Breast epithelium (tissue), 4 donors: ENCODE results near the gene SPN. TPM values are rescaled to one million over a fixed set of nuclear protein-coding genes. Genes with fewer than 3 reads are reported as not detected.

Experiments used
- DNase-seq, 2 donors: peaks; one replicate each; pipeline ENCODE4 v3.0.0-alpha.2; 2019; ENCODE audit warnings: low spot score in 2 of 2
- H3K27ac ChIP-seq, 2 donors: fragments of 200-600 bp; sonication (generic) in 1 of 2; one replicate each; pipeline ENCODE4 v1.5.1; 2016 to 2019; ENCODE audit warnings: mild to moderate bottlenecking in 1 of 2
- H3K27me3 ChIP-seq, 2 donors: fragments of 200-600 bp; sonication (generic) in 1 of 2; one replicate each; pipeline versions ENCODE4 v1.5.1 to v1.6.0; 2017 to 2019; ENCODE audit warnings: control low read depth in 1 of 2, mild to moderate bottlenecking in 1 of 2
- H3K36me3 ChIP-seq: fragments of 200-600 bp; one replicate; pipeline ENCODE4 v1.5.1; 2019
- H3K4me1 ChIP-seq, 2 donors: fragments of 200-600 bp; sonication (generic); one replicate each; pipeline ENCODE4 v1.5.1; 2016 to 2019; ENCODE audit warnings: control low read depth in 1 of 2
- H3K4me3 ChIP-seq, 3 donors: fragments of 200-600 bp; sonication (generic); 1 replicate in 2 of 3; 2 replicates in 1 of 3; pipeline ENCODE4 v1.5.1; 2016 to 2019; ENCODE audit warnings: mild to moderate bottlenecking in 3 of 3, moderate library complexity in 2 of 3
- H3K9me3 ChIP-seq, 2 donors: fragments of 200-600 bp; sonication (generic) in 1 of 2; one replicate each; pipeline ENCODE4 v1.5.1; 2016 to 2019; ENCODE audit warnings: control low read depth in 1 of 2
- POLR2A ChIP-seq: fragments of 450-650 bp; IDR thresholded peaks from one replicate; pipeline ENCODE4 v1.6.1; 2016; ENCODE audit warnings: antibody characterized with exemption, mild to moderate bottlenecking, moderate library complexity
- POLR2AphosphoS5 ChIP-seq, 3 donors: sonication (generic); formaldehyde crosslinking; IDR thresholded peaks; one replicate each; pipeline ENCODE4 v1.6.1; 2017; ENCODE audit warnings: antibody characterized with exemption in 3 of 3
- intact Hi-C: fragments of 100-400 bp; cut with DNase I; formaldehyde crosslinking; loops from one replicate; pipeline ENCODE4 v1.15.1; 2023; ENCODE audit warnings: low total_unique reads
- total RNA-seq, 3 donors: library from RNA; depleted of rRNA; stranded (reverse); fragments of >200 nt; gene quantifications; one replicate each; pipeline ENCODE4 v1.1.0, GENCODE V29; 2016
- TF ChIP-seq, protein P1 (sequence below), 3 donors: fragments of 450-650 bp; IDR thresholded peaks; one replicate each; pipeline ENCODE4 v1.5.1; 2016 to 2017; ENCODE audit warnings: antibody characterized with exemption in 3 of 3, mild to moderate bottlenecking in 3 of 3, moderate library complexity in 3 of 3

The SPN gene
- total RNA-seq, 3 donors from 2014 or later: 1.4 to 5.1 (median 2.3) TPM

DNA sequence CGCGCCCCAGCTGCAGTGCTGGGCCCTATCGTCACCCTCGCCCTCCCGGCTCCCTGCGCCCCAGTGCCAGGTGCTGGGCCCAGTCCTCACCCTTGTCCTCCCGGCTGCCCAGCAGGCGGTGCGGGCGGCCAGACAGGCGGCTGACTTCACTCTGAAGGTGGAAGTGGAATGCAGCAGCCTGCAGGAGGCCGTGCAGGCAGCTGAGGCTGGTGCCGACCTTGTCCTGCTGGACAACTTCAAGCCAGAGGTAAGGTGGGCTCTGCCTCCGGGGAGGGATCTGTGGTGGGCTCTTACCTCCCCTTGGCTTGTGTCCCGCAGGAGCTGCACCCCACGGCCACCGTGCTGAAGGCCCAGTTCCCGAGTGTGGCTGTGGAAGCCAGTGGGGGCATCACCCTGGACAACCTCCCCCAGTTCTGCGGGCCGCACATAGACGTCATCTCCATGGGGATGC, 33.9 kb downstream of the SPN start:
- Histone ChIP-seq H3K4me3 (no peak overlapping the region), H3K27ac (no peak overlapping the region), H3K27me3 (no peaks in the 10 kb centered on the region), H3K36me3 (no peaks in the 10 kb centered on the region), H3K4me1 (no peaks in the 10 kb centered on the region), H3K9me3 (no peaks in the 10 kb centered on the region)
- intact Hi-C loops: loop anchor here (10.0 kb wide), 1 partner anchor 318 kb away; the partner anchor contains the start of gene DOC2A
- TF ChIP-seq POLR2AphosphoS5 (IDR thresholded peaks at IDR 0.05) (no peak), POLR2A (no peak)
- TF ChIP-seq, protein P1, sequence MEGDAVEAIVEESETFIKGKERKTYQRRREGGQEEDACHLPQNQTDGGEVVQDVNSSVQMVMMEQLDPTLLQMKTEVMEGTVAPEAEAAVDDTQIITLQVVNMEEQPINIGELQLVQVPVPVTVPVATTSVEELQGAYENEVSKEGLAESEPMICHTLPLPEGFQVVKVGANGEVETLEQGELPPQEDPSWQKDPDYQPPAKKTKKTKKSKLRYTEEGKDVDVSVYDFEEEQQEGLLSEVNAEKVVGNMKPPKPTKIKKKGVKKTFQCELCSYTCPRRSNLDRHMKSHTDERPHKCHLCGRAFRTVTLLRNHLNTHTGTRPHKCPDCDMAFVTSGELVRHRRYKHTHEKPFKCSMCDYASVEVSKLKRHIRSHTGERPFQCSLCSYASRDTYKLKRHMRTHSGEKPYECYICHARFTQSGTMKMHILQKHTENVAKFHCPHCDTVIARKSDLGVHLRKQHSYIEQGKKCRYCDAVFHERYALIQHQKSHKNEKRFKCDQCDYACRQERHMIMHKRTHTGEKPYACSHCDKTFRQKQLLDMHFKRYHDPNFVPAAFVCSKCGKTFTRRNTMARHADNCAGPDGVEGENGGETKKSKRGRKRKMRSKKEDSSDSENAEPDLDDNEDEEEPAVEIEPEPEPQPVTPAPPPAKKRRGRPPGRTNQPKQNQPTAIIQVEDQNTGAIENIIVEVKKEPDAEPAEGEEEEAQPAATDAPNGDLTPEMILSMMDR (IDR thresholded peaks at IDR 0.05): no peak
- DNase-seq: no peak

DNA sequence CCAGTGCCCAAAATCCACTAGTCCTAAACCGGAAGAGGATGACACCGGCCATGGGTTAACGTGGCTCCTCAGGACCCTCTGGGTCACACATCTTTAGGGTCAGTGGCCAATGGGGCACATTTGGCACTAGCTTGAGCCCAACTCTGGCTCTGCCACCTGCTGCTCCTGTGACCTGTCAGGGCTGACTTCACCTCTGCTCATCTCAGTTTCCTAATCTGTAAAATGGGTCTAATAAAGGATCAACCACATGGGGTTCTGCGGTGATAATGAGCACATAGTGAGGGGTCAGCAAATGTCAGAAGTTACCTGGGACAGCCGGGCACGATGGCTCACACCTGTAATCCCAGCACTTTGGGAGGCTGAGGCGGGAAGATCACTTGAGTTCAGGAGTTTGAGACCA, 34.3 kb downstream of the SPN start:
- Histone ChIP-seq H3K4me3 (no peak overlapping the region), H3K9me3 (no peaks in the 10 kb centered on the region), H3K36me3 (no peaks in the 10 kb centered on the region), H3K27ac (no peak overlapping the region), H3K4me1 (no peaks in the 10 kb centered on the region), H3K27me3 (no peaks in the 10 kb centered on the region)
- no peak for DNase-seq
- intact Hi-C loops: loop anchor here (10.0 kb wide), 1 partner anchor 317 kb away; the partner anchor contains the start of gene DOC2A
- TF ChIP-seq POLR2AphosphoS5 (IDR thresholded peaks at IDR 0.05) (no peak), POLR2A (no peak)
- TF ChIP-seq, protein P1 (IDR thresholded peaks at IDR 0.05): no peak

DNA sequence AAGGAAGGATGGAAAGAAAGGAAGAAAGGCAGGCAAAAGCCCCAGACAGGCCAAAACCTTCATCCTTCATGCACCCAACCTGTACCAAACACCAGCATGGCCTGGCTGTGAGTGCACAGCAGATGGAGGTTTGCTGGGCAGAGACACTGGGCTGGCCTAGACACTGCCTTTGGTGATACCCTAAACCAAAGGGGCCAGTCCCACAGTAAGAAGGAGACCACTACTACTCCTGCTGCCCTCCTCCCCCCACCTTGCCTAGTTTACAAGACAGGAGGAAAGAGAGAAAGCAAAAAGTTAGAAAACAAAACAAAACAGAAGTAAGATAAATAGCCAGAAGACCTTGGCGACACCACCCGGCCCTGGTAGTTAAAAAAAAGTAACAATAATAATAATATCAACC, 35.0 kb downstream of the SPN start:
- Histone ChIP-seq H3K4me3 (no peak overlapping the region), H3K9me3 (no peaks in the 10 kb centered on the region), H3K4me1 (no peaks in the 10 kb centered on the region), H3K27ac (no peak overlapping the region), H3K27me3 (no peaks in the 10 kb centered on the region), H3K36me3 (no peaks in the 10 kb centered on the region)
- DNase-seq: no peak
- TF ChIP-seq POLR2A (no peak), POLR2AphosphoS5 (IDR thresholded peaks at IDR 0.05) (no peak)
- TF ChIP-seq, protein P1 (IDR thresholded peaks at IDR 0.05): no peak
- intact Hi-C loops: loop anchor here (10.0 kb wide), 1 partner anchor 317 kb away; the partner anchor contains the start of gene DOC2A

DNA sequence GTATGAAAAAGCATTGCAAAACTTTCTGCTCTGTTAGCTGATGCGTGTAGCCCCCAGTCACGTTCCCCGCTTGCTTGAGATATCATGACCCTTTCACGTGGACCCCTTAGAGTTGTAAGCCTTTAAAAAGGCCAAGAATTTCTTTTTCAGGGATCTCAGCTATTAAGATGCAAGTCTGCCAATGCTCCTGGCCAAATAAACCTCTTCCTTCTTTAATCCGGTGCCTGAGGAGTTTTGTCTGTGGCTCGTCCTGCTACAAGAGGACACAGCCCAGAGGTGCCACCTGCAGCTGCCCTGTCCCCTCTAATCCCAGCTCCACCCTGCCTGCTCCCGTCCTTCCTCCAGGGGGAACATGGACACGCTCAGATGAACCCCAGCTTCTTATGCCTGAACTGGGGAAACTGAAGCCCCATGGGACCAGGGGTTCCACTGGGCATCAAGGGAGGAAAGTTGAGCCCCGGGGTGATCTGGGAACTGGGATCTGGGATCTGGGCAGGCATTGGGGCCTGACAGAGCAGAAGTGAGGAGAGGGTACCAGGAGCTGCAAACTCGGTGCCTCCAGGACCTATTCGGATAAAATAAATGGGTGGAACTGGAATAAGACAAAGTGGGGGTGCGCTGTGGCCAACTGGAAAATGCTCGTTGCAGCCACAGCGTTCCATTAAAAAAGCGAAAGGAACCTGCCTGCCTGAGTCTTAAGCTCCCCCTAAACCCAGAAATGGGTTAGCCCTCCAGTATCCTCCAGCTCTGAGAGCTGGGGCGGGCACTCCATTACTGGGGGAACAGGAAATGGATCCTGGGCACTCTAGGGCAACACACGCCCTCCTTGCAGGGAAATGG, 35.7 kb downstream of the SPN start:
- intact Hi-C loops: loop anchor here (10.0 kb wide), 1 partner anchor 316 kb away; the partner anchor contains the start of gene DOC2A
- H3K4me1 ChIP-seq: no peaks in the 10 kb centered on the region
- H3K9me3 ChIP-seq: no peaks in the 10 kb centered on the region

More for the DNA sequence above, 35.7 kb downstream of the SPN start:
- TF ChIP-seq, protein P1 (IDR thresholded peaks at IDR 0.05): no peak
- TF ChIP-seq POLR2AphosphoS5 (IDR thresholded peaks at IDR 0.05): no peak
- TF ChIP-seq POLR2A: no peak
- no peak for DNase-seq
- Histone ChIP-seq H3K36me3 (no peaks in the 10 kb centered on the region), H3K27me3 (no peaks in the 10 kb centered on the region), H3K4me3 (no peak overlapping the region), H3K27ac (no peak overlapping the region)
